OCI-LY7 (cell line): Measurements from ENCODE around the gene RAP2B. TPM values are rescaled to one million over a fixed set of nuclear protein-coding genes. Genes with fewer than 3 reads are reported as not detected.
"Not testable (repeated sequence)": the region's sequence is repeated elsewhere in the genome, so short reads cannot be mapped to it uniquely, and the experiment has no call there.

Source experiments
- BruUV-seq: library from RNA; stranded (reverse); fragments of 400-500 nt; replicated peaks from 2 replicates; lab custom pipeline; 2021; lab: Mats Ljungman, UMichigan
- CTCF ChIA-PET: fragments of 300-600 bp; sonication (Branson Sonifier 250); formaldehyde crosslinking; loops from one replicate; lab custom pipeline; 2022; ENCODE audit warnings: antibody characterized with exemption; ENCODE audit not compliant: unreplicated experiment; lab: Charles Lee
- POLR2A ChIA-PET: fragments of 300-600 bp; sonication (Branson Sonifier 250); formaldehyde crosslinking; loops from one replicate; lab custom pipeline; 2022; ENCODE audit warnings: antibody characterized with exemption; lab: Charles Lee
- DNase-seq: peaks from one replicate; pipeline ENCODE4 v3.0.0-alpha.2; 2015; ENCODE audit warnings: low spot score
- H2AFZ ChIP-seq: fragments of 200-600 bp; sonication (generic), shearing (Covaris generic); 2 replicates; pipeline ENCODE4 v1.6.1; 2014; ENCODE audit warnings: mild to moderate bottlenecking, antibody characterized with exemption, low read length, moderate library complexity
- H3K27ac ChIP-seq: fragments of 200-600 bp; sonication (generic); 2 replicates; pipeline ENCODE4 v1.5.1; 2014; ENCODE audit warnings: mixed run types, low read depth, mild to moderate bottlenecking, moderate library complexity, low read length, inconsistent platforms; ENCODE audit not compliant: poor library complexity, severe bottlenecking
- H3K36me3 ChIP-seq: fragments of 200-600 bp; sonication (generic); 2 replicates; pipeline ENCODE4 v1.6.1; 2014; ENCODE audit warnings: mild to moderate bottlenecking, antibody characterized with exemption, low read length, moderate library complexity, mixed read lengths; ENCODE audit not compliant: insufficient read depth
- H3K4me1 ChIP-seq: fragments of 200-600 bp; sonication (generic); 2 replicates; pipeline ENCODE4 v1.5.1; 2014; ENCODE audit warnings: mild to moderate bottlenecking, low read length; ENCODE audit not compliant: insufficient read depth, poor library complexity, severe bottlenecking
- H3K4me2 ChIP-seq: fragments of 200-600 bp; sonication (generic); 2 replicates; pipeline ENCODE4 v1.6.1; 2014; ENCODE audit warnings: mild to moderate bottlenecking, low read length
- H3K4me3 ChIP-seq: fragments of 200-600 bp; sonication (generic); 2 replicates; pipeline ENCODE4 v1.5.1; 2014; ENCODE audit warnings: mild to moderate bottlenecking, low read depth, low read length; ENCODE audit not compliant: poor library complexity, severe bottlenecking
- H3K79me2 ChIP-seq: fragments of 200-600 bp; sonication (generic); 2 replicates; pipeline ENCODE4 v1.6.1; 2016; ENCODE audit warnings: low read depth, mild to moderate bottlenecking, low read length, moderate library complexity, mixed read lengths; ENCODE audit not compliant: insufficient read depth
- H3K9me2 ChIP-seq: fragments of 200-600 bp; sonication (generic); 2 replicates; pipeline ENCODE4 v1.6.1; 2016; ENCODE audit warnings: mild to moderate bottlenecking, low read length, mixed read lengths; ENCODE audit not compliant: insufficient read depth
- H3K9me3 ChIP-seq: fragments of 200-600 bp; sonication (generic); 2 replicates; pipeline ENCODE4 v1.6.1; 2014; ENCODE audit warnings: mild to moderate bottlenecking, mixed run types, low read length, mixed read lengths
- H4K20me1 ChIP-seq: fragments of 200-600 bp; sonication (generic); 2 replicates; pipeline ENCODE4 v1.6.1; 2014; ENCODE audit warnings: mild to moderate bottlenecking, antibody characterized with exemption, low read length, moderate library complexity, mixed read lengths; ENCODE audit not compliant: insufficient read depth
- CTCF ChIP-seq: fragments of 200-600 bp; sonication (generic); conservative IDR thresholded peaks from 2 replicates; pipeline ENCODE4 v1.5.1; 2014; ENCODE audit warnings: mild to moderate bottlenecking, antibody characterized with exemption, low read length, moderate library complexity, mixed read lengths
- EZH2phosphoT487 ChIP-seq: fragments of 200-600 bp; sonication (generic); IDR thresholded peaks from 2 replicates; pipeline ENCODE4 v1.6.1; 2018; ENCODE audit warnings: low read depth, borderline replicate concordance, mild to moderate bottlenecking, mixed run types, antibody characterized with exemption, low read length, moderate library complexity, mixed read lengths
- intact Hi-C: fragments of 100-400 bp; cut with micrococcal nuclease; formaldehyde crosslinking; loops from one replicate; pipeline ENCODE4 v1.10.0; 2022; ENCODE audit not compliant: unreplicated experiment
- total RNA-seq, 2 experiments: library from RNA; depleted of rRNA in 1 of 2; stranded (reverse); fragments of >200 nt in 1 of 2; shearing (Covaris generic) in 1 of 2; gene quantifications; 2 replicates each; pipeline ENCODE4 v1.2.3, GENCODE V29; 2014 to 2022

Gene RAP2B
- total RNA-seq, 2 experiments from 2014 or later: 11.3 to 15.1 TPM

GRCh38 chr3:153190923-153191322 is 28.9 kb downstream of the RAP2B start:
- ChIA-PET POLR2A (interaction anchor here (1.4 to 1.6 kb wide), 2 partner anchors 9 to 24 kb away, joined by 3 to 5 read pairs; no protein-coding TSS in a partner anchor), CTCF (no interaction called here)
- H3K27ac ChIP-seq: no peak overlapping the region
- H3K4me2 ChIP-seq: no peak overlapping the region
- no peak overlapping the region for H2AFZ ChIP-seq
- DNase-seq: no peak
- no peak overlapping the region for H3K4me3 ChIP-seq
- no peaks in the 10 kb centered on the region for H3K9me2 ChIP-seq
- no peaks in the 10 kb centered on the region for H3K4me1 ChIP-seq
- intact Hi-C loops: no loop called here
- no peaks in the 10 kb centered on the region for H3K36me3 ChIP-seq
- H4K20me1 ChIP-seq: no peaks in the 10 kb centered on the region
- no peaks in the 10 kb centered on the region for H3K9me3 ChIP-seq
- TF ChIP-seq EZH2phosphoT487: no peak
- no peak for TF ChIP-seq CTCF
- BruUV-seq: no TSS peak
- H3K79me2 ChIP-seq: no peaks in the 10 kb centered on the region

- H2AFZ ChIP-seq: no peak overlapping the region
- no peaks in the 10 kb centered on the region for H3K79me2 ChIP-seq
- H3K4me2 ChIP-seq: no peak overlapping the region
- intact Hi-C loops: no loop called here
- BruUV-seq: no TSS peak
- no peak overlapping the region for H3K27ac ChIP-seq
- no peaks in the 10 kb centered on the region for H3K4me1 ChIP-seq
- H3K4me3 ChIP-seq: no peak overlapping the region
- no peaks in the 10 kb centered on the region for H4K20me1 ChIP-seq
- no peak for TF ChIP-seq EZH2phosphoT487
- no peak for TF ChIP-seq CTCF
- no peaks in the 10 kb centered on the region for H3K36me3 ChIP-seq
- no peaks in the 10 kb centered on the region for H3K9me2 ChIP-seq
- no peaks in the 10 kb centered on the region for H3K9me3 ChIP-seq
- DNase-seq: no peak
- POLR2A ChIA-PET: interaction anchor here (0.7 kb wide), 1 partner anchor 1035 kb away, joined by 4 read pairs; no protein-coding TSS in a partner anchor
- CTCF ChIA-PET: no interaction called here
Measured at GRCh38 chr3:153192327-153192726, 30.3 kb downstream of the RAP2B start.

GRCh38 chr3:153193786-153194476 is 31.9 kb downstream of the RAP2B start:
- H4K20me1 ChIP-seq, intact Hi-C loops, H3K27ac ChIP-seq, CTCF ChIA-PET, H3K79me2 ChIP-seq, H3K4me1 ChIP-seq, H2AFZ ChIP-seq, H3K9me3 ChIP-seq, H3K4me3 ChIP-seq, H3K36me3 ChIP-seq, BruUV-seq, H3K4me2 ChIP-seq, H3K9me2 ChIP-seq, POLR2A ChIA-PET, DNase-seq: not testable (repeated sequence)
